CD14-positive monocyte (primary cell): ENCODE results near the gene LRRC75B. TPM values are rescaled to one million over a fixed set of nuclear protein-coding genes. Genes with fewer than 3 reads are reported as not detected.

Experiments used
- DNase-seq, 3 donors: peaks; one replicate each; pipeline ENCODE4 v3.0.0-alpha.2; 2011 to 2022
- H2AFZ ChIP-seq: 2 replicates; pipeline ENCODE4 v1.6.0; 2012; ENCODE audit warnings: mild to moderate bottlenecking, low read depth, low read length, inconsistent platforms; ENCODE audit not compliant: insufficient read depth, poor library complexity, severe bottlenecking
- H3K27ac ChIP-seq, 2 donors: 1 replicate in 1 of 2; 2 replicates in 1 of 2; pipeline ENCODE4 v1.5.1; 2012 to 2013; ENCODE audit warnings: low read length in 2 of 2, control low read depth in 1 of 2, inconsistent platforms in 1 of 2, low read depth in 1 of 2, mild to moderate bottlenecking in 1 of 2
- H3K27me3 ChIP-seq, 2 donors: one replicate each; pipeline versions ENCODE4 v1.6.0 to v1.6.1; 2011 to 2013; ENCODE audit warnings: low read length in 2 of 2; ENCODE audit not compliant: control insufficient read depth in 2 of 2, insufficient read depth in 2 of 2
- H3K36me3 ChIP-seq, 2 donors: replicated peaks in 1 of 2; 1 replicate in 1 of 2; 2 replicates in 1 of 2; pipeline versions ENCODE4 v1.5.1 to v1.6.1; 2012 to 2013; ENCODE audit warnings: low read length in 2 of 2, control low read depth in 1 of 2, inconsistent platforms in 1 of 2, mild to moderate bottlenecking in 1 of 2; ENCODE audit not compliant: insufficient read depth in 2 of 2, control insufficient read depth in 1 of 2
- H3K4me1 ChIP-seq, 2 donors: 1 replicate in 1 of 2; 2 replicates in 1 of 2; pipeline versions ENCODE4 v1.5.1 to v1.6.1; 2012 to 2013; ENCODE audit warnings: low read length in 2 of 2, control low read depth in 1 of 2, inconsistent platforms in 1 of 2, mild to moderate bottlenecking in 1 of 2, moderate library complexity in 1 of 2; ENCODE audit not compliant: insufficient read depth in 2 of 2, control insufficient read depth in 1 of 2
- H3K4me2 ChIP-seq: replicated peaks from 2 replicates; pipeline ENCODE3; 2012; ENCODE audit warnings: low read length, moderate library complexity, mild to moderate bottlenecking; ENCODE audit not compliant: poor library complexity, severe bottlenecking; ENCODE audit errors: extremely low read depth
- H3K4me3 ChIP-seq, 3 experiments: fragments of 200-600 bp in 1 of 3; sonication (generic) in 1 of 3; replicated peaks in 1 of 3; 1 replicate in 2 of 3; 2 replicates in 1 of 3; pipeline ENCODE4 v1.5.1; 2011 to 2013; ENCODE audit warnings: low read length in 3 of 3, mild to moderate bottlenecking in 3 of 3, control low read depth in 2 of 3, low read depth in 2 of 3, inconsistent platforms in 1 of 3, moderate library complexity in 1 of 3
- H3K79me2 ChIP-seq: 2 replicates; pipeline ENCODE4 v1.6.0; 2012; ENCODE audit warnings: mild to moderate bottlenecking, control low read depth, inconsistent platforms, low read length, moderate library complexity; ENCODE audit not compliant: insufficient read depth
- H3K9ac ChIP-seq: 2 replicates; pipeline ENCODE4 v1.6.0; 2017; ENCODE audit warnings: low read length, mild to moderate bottlenecking; ENCODE audit not compliant: insufficient read depth, poor library complexity, severe bottlenecking
- H3K9me3 ChIP-seq, 2 donors: replicated peaks in 1 of 2; 1 replicate in 1 of 2; 2 replicates in 1 of 2; pipeline versions ENCODE4 v1.5.1 to v1.6.1; 2012 to 2013; ENCODE audit warnings: low read length in 2 of 2, control low read depth in 1 of 2; ENCODE audit not compliant: control insufficient read depth in 1 of 2, insufficient read depth in 1 of 2
- H4K20me1 ChIP-seq: 2 replicates; pipeline ENCODE4 v1.6.0; 2012; ENCODE audit warnings: mild to moderate bottlenecking, low read length, control low read depth, moderate library complexity; ENCODE audit not compliant: insufficient read depth
- H3K27ac Mint-ChIP-seq, 7 donors: one replicate each; pipeline ENCODE4 v1.8.0; 2020; ENCODE audit warnings: mild to moderate bottlenecking in 7 of 7, mixed read lengths in 7 of 7, moderate library complexity in 6 of 7, inconsistent platforms in 2 of 7
- H3K27me3 Mint-ChIP-seq, 3 donors: one replicate each; pipeline ENCODE4 v1.8.0; 2021 to 2022; ENCODE audit warnings: low read depth in 3 of 3, mild to moderate bottlenecking in 3 of 3, mixed read lengths in 3 of 3, moderate library complexity in 3 of 3, inconsistent platforms in 1 of 3
- H3K36me3 Mint-ChIP-seq, 2 donors: one replicate each; pipeline ENCODE4 v1.8.0; 2020; ENCODE audit warnings: mixed read lengths in 2 of 2, inconsistent platforms in 1 of 2, mild to moderate bottlenecking in 1 of 2
- H3K4me1 Mint-ChIP-seq: one replicate; pipeline ENCODE4 v1.8.0; 2020; ENCODE audit warnings: mild to moderate bottlenecking, mixed read lengths
- H3K4me3 Mint-ChIP-seq, 2 donors: one replicate each; pipeline ENCODE4 v1.8.0; 2020; ENCODE audit warnings: mild to moderate bottlenecking in 2 of 2, mixed read lengths in 2 of 2, moderate library complexity in 1 of 2
- H3K9me3 Mint-ChIP-seq, 7 donors: one replicate each; pipeline ENCODE4 v1.8.0; 2020 to 2022; ENCODE audit warnings: mixed read lengths in 7 of 7, mild to moderate bottlenecking in 6 of 7, moderate library complexity in 6 of 7, inconsistent platforms in 2 of 7
- WGBS: methylation state at CpG from one replicate; pipeline ENCODE4 v1.1.5; 2013; ENCODE audit warnings: missing lambda C conversion rate; ENCODE audit not compliant: insufficient coverage; 5-methylcytosine and 5-hydroxymethylcytosine counted together
- intact Hi-C, 2 donors: fragments of 100-400 bp; cut with micrococcal nuclease; formaldehyde crosslinking; loops; one replicate each; pipeline versions ENCODE4 v1.15.0 to v1.15.1; 2023
- polyA plus RNA-seq, 3 donors: library from polyadenylated mRNA; depleted of rRNA in 1 of 3; unstranded in 2 of 3; stranded (reverse) in 1 of 3; fragments of 300-500 nt in 2 of 3; fragments of >200 nt in 1 of 3; fragmentation: Illumina TruSeq in 2 of 3; gene quantifications; 1 replicate in 2 of 3; 2 replicates in 1 of 3; pipeline ENCODE4 v1.2.3, GENCODE V29; 2012 to 2021
- TF ChIP-seq, protein P1 (sequence below): fragments of 200-600 bp; IDR thresholded peaks from one replicate; pipeline ENCODE4 v1.8.0; 2022; ENCODE audit warnings: antibody characterized with exemption, mild to moderate bottlenecking

Gene LRRC75B
- polyA plus RNA-seq, 3 donors: 0.20 to 5.2 (median 0.53) TPM

DNA sequence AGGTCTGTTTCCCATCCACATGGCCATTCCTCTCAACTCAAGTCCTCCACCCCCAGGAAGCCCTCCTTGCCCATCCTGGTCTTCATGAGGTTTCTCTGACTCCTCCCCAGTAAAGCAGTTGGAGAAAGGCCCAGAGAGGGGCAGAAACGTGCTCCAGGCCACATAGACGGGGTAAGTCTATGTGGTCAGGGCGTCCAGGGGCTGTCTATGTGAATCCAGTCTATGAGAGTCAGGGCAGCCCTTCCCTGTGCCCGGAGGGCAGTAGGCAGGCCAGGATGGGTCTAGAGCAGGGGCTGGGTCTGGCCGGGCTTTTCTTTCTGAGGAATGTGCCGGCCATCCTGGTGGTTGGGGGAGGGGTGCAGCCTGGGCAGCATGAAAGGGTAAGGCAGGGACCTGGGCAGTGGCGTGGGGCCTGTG lies 49.7 kb downstream of the LRRC75B start:
- WGBS: 84% methylated on average over 7 of the region's 7 CpGs
- H3K36me3 Mint-ChIP-seq: peaks cover 78 to 96% of the 10 kb centered on the region in 2 donors

DNA sequence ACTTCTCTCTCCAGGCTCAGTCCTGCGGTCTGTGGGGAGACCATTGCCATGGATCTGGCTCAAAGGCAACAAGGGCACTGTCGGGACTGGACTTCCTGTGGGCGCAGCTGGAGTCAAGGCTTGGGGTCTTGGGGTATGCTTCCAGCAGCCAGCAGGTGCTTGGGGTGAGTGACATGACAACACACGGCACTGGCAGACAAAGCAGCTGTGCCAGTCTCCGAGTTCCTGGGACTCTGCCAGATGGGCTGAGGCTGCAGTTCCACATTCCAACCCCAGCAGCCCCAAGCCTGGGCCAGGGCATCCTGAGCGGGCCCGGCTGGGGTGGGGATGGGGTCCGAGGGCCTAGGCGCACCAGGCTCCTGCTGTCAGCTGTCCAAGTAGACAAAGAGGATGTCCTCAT lies 50.2 kb downstream of the LRRC75B start:
- H2AFZ ChIP-seq: no peak overlapping the region
- peaks cover 33% of the 10 kb centered on the region for H3K4me1 Mint-ChIP-seq
- H3K9ac ChIP-seq: peak overlapping the region; percentile 61
- H3K4me1 ChIP-seq: peaks cover 27 to 28% of the 10 kb centered on the region in 2 donors
- WGBS: 9% methylated on average over 7 of the region's 9 CpGs
- peak overlapping the region; percentile 49 to 82 for H3K27ac ChIP-seq
- peaks cover 60 to 84% of the 10 kb centered on the region in 2 donors for H3K36me3 ChIP-seq
- peak overlapping the region; percentile 43 for H3K4me2 ChIP-seq
- peaks cover 0 to 2% (median 1%) of the 10 kb centered on the region in 3 donors for H3K27me3 Mint-ChIP-seq
- H4K20me1 ChIP-seq: peaks cover 54% of the 10 kb centered on the region
- TF ChIP-seq, protein P1, sequence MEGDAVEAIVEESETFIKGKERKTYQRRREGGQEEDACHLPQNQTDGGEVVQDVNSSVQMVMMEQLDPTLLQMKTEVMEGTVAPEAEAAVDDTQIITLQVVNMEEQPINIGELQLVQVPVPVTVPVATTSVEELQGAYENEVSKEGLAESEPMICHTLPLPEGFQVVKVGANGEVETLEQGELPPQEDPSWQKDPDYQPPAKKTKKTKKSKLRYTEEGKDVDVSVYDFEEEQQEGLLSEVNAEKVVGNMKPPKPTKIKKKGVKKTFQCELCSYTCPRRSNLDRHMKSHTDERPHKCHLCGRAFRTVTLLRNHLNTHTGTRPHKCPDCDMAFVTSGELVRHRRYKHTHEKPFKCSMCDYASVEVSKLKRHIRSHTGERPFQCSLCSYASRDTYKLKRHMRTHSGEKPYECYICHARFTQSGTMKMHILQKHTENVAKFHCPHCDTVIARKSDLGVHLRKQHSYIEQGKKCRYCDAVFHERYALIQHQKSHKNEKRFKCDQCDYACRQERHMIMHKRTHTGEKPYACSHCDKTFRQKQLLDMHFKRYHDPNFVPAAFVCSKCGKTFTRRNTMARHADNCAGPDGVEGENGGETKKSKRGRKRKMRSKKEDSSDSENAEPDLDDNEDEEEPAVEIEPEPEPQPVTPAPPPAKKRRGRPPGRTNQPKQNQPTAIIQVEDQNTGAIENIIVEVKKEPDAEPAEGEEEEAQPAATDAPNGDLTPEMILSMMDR: no peak
- peak in 1 of 3 donors; percentile 17 for DNase-seq
- H3K27ac Mint-ChIP-seq: peak overlapping the region; percentile 66 to 82 (median 78)
- no peaks in the 10 kb centered on the region for H3K27me3 ChIP-seq
- peak overlapping the region; percentile 39 to 64 for H3K4me3 Mint-ChIP-seq
- H3K9me3 ChIP-seq: no peaks in the 10 kb centered on the region
- intact Hi-C loops: no loop called here
- peaks cover 74 to 95% of the 10 kb centered on the region in 2 donors for H3K36me3 Mint-ChIP-seq
- no peaks in the 10 kb centered on the region for H3K9me3 Mint-ChIP-seq
- peak overlapping the region in 1 of 3 experiments; percentile 56 for H3K4me3 ChIP-seq
- H3K79me2 ChIP-seq: peaks cover 17% of the 10 kb centered on the region

More for the DNA sequence above, 49.7 kb downstream of the LRRC75B start:
- DNase-seq: no peak
- intact Hi-C loops: no loop called here
- peaks cover 33% of the 10 kb centered on the region for H3K4me1 Mint-ChIP-seq
- peaks cover 27 to 28% of the 10 kb centered on the region in 2 donors for H3K4me1 ChIP-seq
- H3K9me3 ChIP-seq: no peaks in the 10 kb centered on the region
- H3K27me3 Mint-ChIP-seq: peaks cover 0 to 2% (median 1%) of the 10 kb centered on the region in 3 donors
- peaks cover 22% of the 10 kb centered on the region for H3K79me2 ChIP-seq
- peak overlapping the region in 5 of 7 donors; percentile 46 to 75 (median 71) for H3K27ac Mint-ChIP-seq
- no peaks in the 10 kb centered on the region for H3K9me3 Mint-ChIP-seq
- peaks cover 66 to 89% of the 10 kb centered on the region in 2 donors for H3K36me3 ChIP-seq
- H3K27ac ChIP-seq: peak overlapping the region; percentile 49 to 82
- H3K4me2 ChIP-seq: no peak overlapping the region
- H3K27me3 ChIP-seq: no peaks in the 10 kb centered on the region
- H3K4me3 Mint-ChIP-seq: no peak overlapping the region
- no peak overlapping the region for H2AFZ ChIP-seq
- TF ChIP-seq, protein P1: no peak
- peak overlapping the region; percentile 61 for H3K9ac ChIP-seq
- no peak overlapping the region for H3K4me3 ChIP-seq
- peaks cover 59% of the 10 kb centered on the region for H4K20me1 ChIP-seq
